Measurements from ENCODE around the gene FTSJ3.

The FTSJ3 gene

GRCh38 chr17:63785556-63785955, 41.9 kb downstream of the FTSJ3 start:
- no peak for DNase-seq

GRCh38 chr17:63783522-63783921, 43.9 kb downstream of the FTSJ3 start:
- no peak for DNase-seq

GRCh38 chr17:63780928-63781327, 46.5 kb downstream of the FTSJ3 start:
- DNase-seq: no peak

- no peak for DNase-seq
These were observed 47.0 kb downstream of the FTSJ3 start for GRCh38 chr17:63780507-63780906.

- no peak for DNase-seq
These were observed 52.0 kb downstream of the FTSJ3 start for GRCh38 chr17:63775420-63775819.

- DNase-seq: peak in 3 of 6 experiments; percentile 6 to 23 (median 14)
These were observed 52.5 kb downstream of the FTSJ3 start for GRCh38 chr17:63774969-63775265.

- DNase-seq: peak in 2 of 6 experiments; percentile 30 to 65
These were observed 53.1 kb downstream of the FTSJ3 start, which contains the start of gene DDX42 for GRCh38 chr17:63774141-63774968. TSS of gene DDX42 (plus strand) at chr17:63774170. CDS start at chr17:63787050, 12,880 bp downstream.

GRCh38 chr17:63773272-63774140, 54.0 kb downstream of the FTSJ3 start, which contains the start of gene CCDC47:
TSS of gene CCDC47 (minus strand) at chr17:63773597. CDS start at chr17:63766175, 7,422 bp downstream.
- peak; percentile 96 to 99 (median 98) for DNase-seq

- DNase-seq: no peak
These were observed 54.6 kb downstream of the FTSJ3 start for GRCh38 chr17:63772801-63773271.

Data from stimulated activated naive CD4-positive, alpha-beta T cell (primary cell).